Vagina (tissue), 2 donors: ENCODE data around the gene BRMS1.

Experiments
- CTCF ChIP-seq, 3 experiments: fragments of 450-650 bp in 2 of 3; fragments of 200-600 bp in 1 of 3; sonication (generic) in 1 of 3; IDR thresholded peaks; one replicate each; pipeline ENCODE4 v1.5.1; 2017 to 2019; ENCODE audit warnings: antibody characterized with exemption in 3 of 3, mild to moderate bottlenecking in 2 of 3, moderate library complexity in 2 of 3
- POLR2AphosphoS5 ChIP-seq, 2 donors: sonication (generic); formaldehyde crosslinking; IDR thresholded peaks; one replicate each; pipeline ENCODE4 v1.9.0; 2017; ENCODE audit warnings: antibody characterized with exemption in 2 of 2, mild to moderate bottlenecking in 2 of 2, low read depth in 1 of 2; ENCODE audit not compliant: insufficient read depth in 1 of 2

DNA sequence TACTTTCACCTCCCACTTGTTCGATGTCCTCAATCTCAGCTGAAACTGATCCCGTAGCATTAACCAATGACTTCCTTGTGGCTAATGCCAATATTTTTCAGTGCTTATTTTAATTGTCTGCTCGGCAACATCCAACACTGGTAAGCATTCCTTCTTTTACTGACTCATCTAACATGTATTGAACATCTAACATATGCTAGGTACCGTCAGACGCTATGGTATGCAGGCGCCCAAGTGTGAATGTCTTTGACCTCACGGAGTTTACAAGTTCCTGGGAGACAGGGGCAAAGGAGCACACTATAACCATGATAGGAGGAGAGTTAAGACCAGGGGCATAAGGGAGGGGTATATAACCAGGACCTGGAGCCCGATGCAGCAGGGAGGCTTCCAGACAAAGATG is 1.7 kb downstream of the BRMS1 start:
- no peak for TF ChIP-seq CTCF (IDR thresholded peaks at IDR 0.05)
- no peak for TF ChIP-seq POLR2AphosphoS5 (IDR thresholded peaks at IDR 0.05; ENCODE audit: insufficient read depth in 1 of 2, low read depth in 1 of 2)
